GM19025 (cell line): ENCODE measurements around the gene RNF151.
"Not testable (repeated sequence)": the region's sequence is repeated elsewhere in the genome, so short reads cannot be mapped to it uniquely, and the experiment has no call there.

ENCODE experiments used
- ATAC-seq: cut with Tn5 transposase; IDR thresholded peaks from one replicate; pipeline ENCODE4 v1.9.1; 2021; ENCODE audit warnings: mild to moderate bottlenecking, low read depth, moderate library complexity; ENCODE audit not compliant: unreplicated experiment

The RNF151 gene

DNA sequence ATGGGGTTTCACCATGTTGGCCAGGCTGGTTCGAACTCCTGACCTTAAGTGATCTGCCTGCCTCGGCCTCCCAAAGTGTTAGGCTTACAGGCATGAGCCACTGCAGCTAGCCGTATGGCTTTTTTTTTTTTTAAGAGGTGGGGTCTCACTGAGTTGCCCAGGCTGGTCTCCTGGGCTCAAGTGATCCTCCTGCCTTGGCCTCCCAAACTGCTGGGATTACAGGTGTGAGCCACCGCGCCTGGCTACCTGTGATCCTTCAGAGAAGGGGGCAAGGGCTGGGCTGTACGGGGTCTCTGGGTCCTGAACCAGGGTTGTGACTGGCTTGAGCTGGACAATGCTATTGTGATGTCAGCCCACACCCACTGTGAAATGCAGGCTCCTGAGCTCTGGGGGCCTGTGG lies at the start of gene RNF151:
Gene RNF151, plus strand, starts transcription at position 397 of the 400 bp plus-strand sequence. CDS start 26 bp downstream, outside the sequence.
- no peak for ATAC-seq

- no peak for ATAC-seq
Measured at GRCh38 chr16:1917056-1917664, 49.5 kb upstream of the RNF151 start.

GRCh38 chr16:1917665-1918350 lies 48.8 kb upstream of the RNF151 start:
- no peak for ATAC-seq

- ATAC-seq: no peak
Measured at GRCh38 chr16:1918351-1919326, 48.0 kb upstream of the RNF151 start, which contains the start of gene HS3ST6. Gene HS3ST6, minus strand, starts transcription at chr16:1918415. Its CDS starts 92 bp downstream, at chr16:1918323.

DNA sequence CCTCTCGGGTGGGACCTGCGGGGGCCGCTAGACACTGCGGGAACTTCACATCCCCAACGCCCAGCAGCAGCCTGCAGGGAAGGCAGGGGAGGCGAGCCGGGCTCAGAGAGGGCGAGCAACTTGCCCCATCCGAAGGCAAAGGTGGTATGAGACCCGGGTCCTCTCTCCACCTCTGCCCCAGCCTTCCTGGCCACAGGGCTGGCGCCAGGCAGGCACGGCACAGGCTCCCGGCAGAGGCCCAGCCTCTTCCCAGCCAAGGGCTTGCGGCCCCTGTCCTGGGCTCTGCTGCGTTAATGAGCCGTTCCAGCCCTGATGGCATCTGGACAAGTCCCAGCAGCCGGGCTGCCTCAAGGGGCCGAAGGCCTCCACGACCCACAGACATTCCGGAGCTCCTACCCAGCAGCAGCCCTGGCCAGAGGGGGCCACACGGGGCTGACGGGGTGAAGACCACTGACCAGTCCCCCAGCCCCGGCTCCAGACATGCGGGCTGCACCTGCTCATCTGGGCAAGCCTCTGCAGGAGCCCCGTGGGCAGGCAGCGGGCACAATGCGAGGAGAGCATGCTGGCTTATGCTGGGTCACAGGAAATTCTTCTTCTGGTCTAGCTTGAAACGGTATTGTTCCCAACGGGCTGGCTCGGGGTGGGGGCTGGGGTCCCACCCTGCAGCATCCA lies 47.2 kb upstream of the RNF151 start:
- ATAC-seq: no peak

DNA sequence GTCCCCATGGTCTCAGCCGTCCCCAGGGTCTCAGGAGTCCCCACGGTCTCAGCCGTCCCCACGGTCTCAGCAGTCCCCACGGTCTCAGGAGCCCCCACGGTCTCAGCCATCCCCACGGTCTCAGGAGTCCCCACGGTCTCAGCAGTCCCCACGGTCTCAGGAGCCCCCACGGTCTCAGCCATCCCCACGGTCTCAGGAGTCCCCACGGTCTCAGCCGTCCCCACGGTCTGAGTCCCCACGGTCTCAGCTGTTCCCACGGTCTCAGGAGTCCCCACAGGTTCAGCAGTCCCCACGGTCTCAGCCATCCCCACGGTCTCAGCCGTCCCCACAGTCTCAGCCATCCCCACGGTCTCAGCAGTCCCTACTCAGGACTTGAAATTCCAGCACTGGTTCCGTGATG lies 46.5 kb upstream of the RNF151 start:
- not testable (repeated sequence) for ATAC-seq

GRCh38 chr16:1920727-1921171 lies 45.9 kb upstream of the RNF151 start:
- no peak for ATAC-seq

DNA sequence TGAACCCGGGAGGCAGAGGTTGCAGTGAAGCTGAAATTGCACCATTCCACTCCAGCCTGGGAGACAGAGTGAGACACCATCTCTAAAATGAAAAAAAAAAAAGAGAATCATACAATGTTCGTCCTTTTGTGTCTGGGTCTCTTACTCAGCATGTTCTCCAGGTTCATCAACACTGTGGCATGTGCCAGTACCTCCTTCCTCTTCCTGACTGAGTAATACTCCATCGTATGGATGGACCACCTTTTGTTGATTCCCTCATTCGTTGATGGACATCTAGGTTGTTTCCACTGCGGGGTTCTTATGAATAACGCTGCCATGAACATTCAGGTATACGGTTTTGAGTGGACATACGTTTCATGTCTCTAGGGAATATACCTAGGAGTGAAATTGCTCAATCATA lies 44.3 kb upstream of the RNF151 start:
- ATAC-seq: no peak

DNA sequence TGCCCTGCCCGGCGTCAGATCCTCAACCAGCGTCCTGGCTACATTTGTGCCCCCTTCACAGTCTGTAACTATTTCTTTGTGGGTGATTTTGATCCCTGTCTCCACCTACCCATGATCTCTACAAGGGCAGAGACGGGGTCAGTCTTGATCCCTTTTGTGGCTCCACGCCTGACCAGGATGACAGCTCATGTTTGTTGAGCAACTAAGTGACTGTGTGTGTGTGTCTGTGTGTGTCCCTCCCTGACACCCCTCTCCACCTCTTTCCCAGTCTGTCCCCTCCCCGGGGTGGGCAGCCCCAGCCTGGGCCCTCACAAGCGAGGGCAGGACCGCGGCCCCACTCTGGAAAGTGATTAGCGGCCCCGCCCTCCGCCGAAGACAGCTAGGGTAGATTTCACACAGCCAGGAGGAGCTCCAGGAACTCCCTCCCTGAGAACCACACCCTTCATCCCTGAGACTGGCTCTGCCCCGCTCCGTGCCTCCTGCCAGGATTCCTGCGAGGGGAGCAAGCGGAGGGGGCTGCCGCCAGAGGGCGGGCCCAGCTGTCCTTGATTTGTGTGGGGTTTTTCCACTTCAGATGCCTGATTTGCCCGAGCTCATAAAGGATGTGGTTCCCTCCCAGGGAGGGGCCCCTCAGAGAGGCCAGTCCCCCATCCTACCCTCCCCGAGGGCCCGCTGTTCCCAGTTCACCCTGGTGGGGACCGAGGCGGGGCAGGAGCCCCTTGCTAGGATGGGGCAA lies 43.2 kb upstream of the RNF151 start:
- ATAC-seq: no peak

GRCh38 chr16:1924095-1924494 lies 42.6 kb upstream of the RNF151 start:
- no peak for ATAC-seq

- no peak for ATAC-seq
Measured at GRCh38 chr16:1926271-1926670, 40.4 kb upstream of the RNF151 start.

DNA sequence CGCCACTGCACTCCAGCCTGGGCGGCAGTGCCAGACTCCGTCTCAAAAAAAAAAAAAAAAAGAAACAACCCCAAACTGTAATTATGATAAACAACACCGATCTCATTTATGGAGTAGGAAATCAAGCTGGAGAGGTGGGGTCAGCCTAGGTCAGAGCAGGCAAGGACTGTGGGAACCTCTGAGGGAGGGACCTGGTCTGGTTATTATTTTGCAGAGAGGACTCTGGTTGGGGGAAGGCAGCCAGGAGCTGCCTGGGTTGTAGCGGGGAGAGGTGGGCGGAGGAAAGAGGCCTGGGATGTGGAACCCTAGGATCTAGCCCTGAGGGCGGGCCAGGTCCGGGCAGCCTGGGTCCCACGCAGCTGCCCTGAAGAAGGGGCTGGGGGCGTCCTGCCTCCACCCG lies 37.6 kb upstream of the RNF151 start:
- no peak for ATAC-seq

DNA sequence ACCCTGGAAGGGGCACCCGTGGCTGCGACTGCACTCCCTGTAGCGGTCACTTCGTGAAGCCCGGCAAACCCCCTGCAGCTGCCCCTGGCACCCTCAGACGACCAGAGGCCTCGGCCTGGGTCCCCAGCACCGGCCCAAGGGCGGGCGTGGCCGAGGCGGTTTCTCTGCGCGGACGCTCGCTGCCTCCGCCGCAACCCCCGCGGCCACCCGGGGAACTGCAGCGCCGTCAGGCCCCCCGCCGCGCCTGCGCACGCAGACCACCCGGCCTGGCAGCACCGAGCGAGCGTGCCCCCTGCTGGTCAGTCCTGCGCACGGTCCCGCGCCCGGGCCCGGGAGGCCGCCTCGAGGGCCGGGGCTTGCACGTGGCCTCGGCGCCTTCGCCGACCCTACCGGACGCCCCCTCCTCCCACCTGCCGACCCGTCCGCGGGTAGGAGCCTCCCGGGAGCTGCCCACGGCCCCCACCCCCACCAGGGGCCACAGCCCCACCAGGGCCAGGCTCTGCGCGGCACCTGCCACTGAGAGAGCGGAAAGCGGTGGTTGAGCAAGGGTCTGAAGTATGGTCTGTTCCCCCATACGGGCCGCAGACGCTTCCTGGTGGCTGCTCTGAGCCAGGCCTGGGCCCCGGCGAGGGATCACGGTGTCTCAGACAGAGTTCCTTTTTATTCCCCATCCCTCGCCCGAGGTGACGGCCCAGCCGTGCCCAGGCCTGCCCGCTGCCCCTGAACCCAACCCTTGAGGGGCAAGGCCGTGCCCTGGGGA lies 36.9 kb upstream of the RNF151 start:
- peak; percentile 84 for ATAC-seq

DNA sequence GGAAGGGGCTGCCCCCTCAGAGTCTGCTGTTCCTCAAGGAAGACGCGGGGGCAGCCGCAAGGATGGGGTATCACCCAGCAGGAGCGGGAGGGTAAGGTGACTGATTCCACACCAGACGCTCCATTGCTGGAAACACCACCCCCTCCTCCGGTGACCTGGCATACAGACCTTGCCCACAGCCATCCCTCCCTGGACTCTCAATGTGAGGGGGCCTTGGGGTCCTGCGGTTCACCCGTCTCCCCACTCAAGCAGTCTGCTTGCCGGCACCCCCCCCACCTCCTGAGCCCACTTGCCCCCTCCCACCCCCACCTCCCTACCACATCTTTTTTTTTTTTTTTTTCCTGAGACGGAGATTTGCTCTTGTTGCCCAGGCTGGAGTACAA lies 36.3 kb upstream of the RNF151 start:
- no peak for ATAC-seq

GRCh38 chr16:1932050-1933028 lies 34.3 kb upstream of the RNF151 start:
- ATAC-seq: no peak

DNA sequence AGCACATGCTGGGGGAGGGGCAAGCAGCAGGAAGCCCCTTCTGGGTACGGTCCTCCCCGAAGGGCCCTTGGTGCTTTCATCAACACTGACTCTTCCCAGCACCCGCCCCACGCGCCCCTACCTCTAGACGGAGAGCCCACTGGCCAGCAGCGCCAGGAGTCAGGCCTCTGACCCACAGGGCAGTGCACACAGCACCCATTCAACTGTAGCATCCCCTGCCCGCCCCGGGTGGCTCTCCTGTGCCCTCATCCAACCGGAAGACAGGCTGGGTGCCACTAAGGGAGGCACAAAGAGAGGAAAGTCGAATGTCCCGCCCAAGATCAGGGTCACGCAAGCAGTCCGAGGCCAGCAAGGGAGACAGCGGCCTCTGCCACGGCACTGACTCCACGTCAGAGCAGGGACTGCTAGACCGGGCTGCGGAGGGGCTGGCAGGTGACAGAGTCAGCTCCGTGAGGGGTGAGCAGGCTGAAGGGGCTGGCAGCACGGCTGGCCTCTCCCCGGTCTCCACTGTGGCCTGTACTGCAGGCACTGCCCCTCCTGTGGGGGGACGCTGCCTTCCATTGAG lies 33.5 kb upstream of the RNF151 start:
- no peak for ATAC-seq

GRCh38 chr16:1936945-1937479 lies 29.6 kb upstream of the RNF151 start:
- no peak for ATAC-seq
